SK-N-SH (cell line): ENCODE results near the gene MRPL54.

Experiments
- EZH2phosphoT487 ChIP-seq: fragments of 200-600 bp; sonication (generic); IDR thresholded peaks from 2 replicates; pipeline ENCODE4 v1.6.1; 2017; ENCODE audit warnings: low read depth, mixed run types, mild to moderate bottlenecking, antibody characterized with exemption, moderate library complexity, borderline replicate concordance
- MXI1 ChIP-seq: IDR thresholded peaks from 2 replicates; pipeline ENCODE4 v1.6.1; 2012; ENCODE audit warnings: mild to moderate bottlenecking, low read depth, low read length, improper control_type of control experiment
- NFIC ChIP-seq: IDR thresholded peaks from 2 replicates; pipeline ENCODE4 v1.4.0; 2012; ENCODE audit warnings: borderline replicate concordance
- RAD21 ChIP-seq: IDR thresholded peaks from 2 replicates; pipeline ENCODE4 v1.6.1; 2012; ENCODE audit warnings: mild to moderate bottlenecking, low read length
- RFX5 ChIP-seq: IDR thresholded peaks from 2 replicates; pipeline ENCODE4 v1.6.1; 2012; ENCODE audit warnings: mild to moderate bottlenecking, improper control_type of control experiment, low read length
- SIN3A ChIP-seq: IDR thresholded peaks from 2 replicates; pipeline ENCODE4 v1.6.1; 2012; ENCODE audit warnings: low read depth, mild to moderate bottlenecking, low read length, moderate library complexity, borderline replicate concordance
- SMC3 ChIP-seq: IDR thresholded peaks from 2 replicates; pipeline ENCODE4 v1.6.1; 2012; ENCODE audit warnings: low read depth, low read length, improper control_type of control experiment
- YY1 ChIP-seq: IDR thresholded peaks from 2 replicates; pipeline ENCODE4 v1.4.0; 2012; ENCODE audit warnings: low read depth, mild to moderate bottlenecking
- TF ChIP-seq, protein P1 (sequence below): fragments of 200-600 bp; sonication (generic); IDR thresholded peaks from 2 replicates; pipeline ENCODE4 v1.6.1; 2017; ENCODE audit warnings: antibody characterized with exemption, mild to moderate bottlenecking, moderate library complexity
- TF ChIP-seq, protein P2 (sequence below): fragments of 150-350 bp; IDR thresholded peaks from 2 replicates; pipeline ENCODE4 v1.6.1; 2016; ENCODE audit warnings: mild to moderate bottlenecking, low read depth, low read length

DNA sequence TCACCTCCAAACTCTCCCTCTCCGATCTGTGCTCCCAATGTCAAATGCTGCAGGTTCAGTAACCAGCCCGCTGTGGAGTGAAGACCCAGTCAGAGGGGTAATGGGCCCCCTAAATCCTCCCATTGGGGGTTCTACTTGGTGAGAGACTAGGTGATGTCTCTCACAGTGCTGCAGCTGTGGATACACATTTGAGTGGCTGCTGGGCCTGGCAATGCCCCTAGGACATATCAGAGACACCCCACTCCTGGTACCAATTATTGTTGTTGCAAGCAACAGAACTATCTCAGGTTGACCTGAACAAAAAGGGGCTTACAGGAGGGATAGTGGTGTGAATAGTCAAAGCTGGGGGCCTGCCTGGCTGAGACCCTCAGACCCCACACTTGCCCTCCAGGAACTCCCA is 19.1 kb downstream of the MRPL54 start:
- no peak for TF ChIP-seq RAD21
- TF ChIP-seq, protein P1, sequence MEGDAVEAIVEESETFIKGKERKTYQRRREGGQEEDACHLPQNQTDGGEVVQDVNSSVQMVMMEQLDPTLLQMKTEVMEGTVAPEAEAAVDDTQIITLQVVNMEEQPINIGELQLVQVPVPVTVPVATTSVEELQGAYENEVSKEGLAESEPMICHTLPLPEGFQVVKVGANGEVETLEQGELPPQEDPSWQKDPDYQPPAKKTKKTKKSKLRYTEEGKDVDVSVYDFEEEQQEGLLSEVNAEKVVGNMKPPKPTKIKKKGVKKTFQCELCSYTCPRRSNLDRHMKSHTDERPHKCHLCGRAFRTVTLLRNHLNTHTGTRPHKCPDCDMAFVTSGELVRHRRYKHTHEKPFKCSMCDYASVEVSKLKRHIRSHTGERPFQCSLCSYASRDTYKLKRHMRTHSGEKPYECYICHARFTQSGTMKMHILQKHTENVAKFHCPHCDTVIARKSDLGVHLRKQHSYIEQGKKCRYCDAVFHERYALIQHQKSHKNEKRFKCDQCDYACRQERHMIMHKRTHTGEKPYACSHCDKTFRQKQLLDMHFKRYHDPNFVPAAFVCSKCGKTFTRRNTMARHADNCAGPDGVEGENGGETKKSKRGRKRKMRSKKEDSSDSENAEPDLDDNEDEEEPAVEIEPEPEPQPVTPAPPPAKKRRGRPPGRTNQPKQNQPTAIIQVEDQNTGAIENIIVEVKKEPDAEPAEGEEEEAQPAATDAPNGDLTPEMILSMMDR: no peak
- TF ChIP-seq SIN3A: no peak
- TF ChIP-seq NFIC: no peak
- TF ChIP-seq, protein P2, sequence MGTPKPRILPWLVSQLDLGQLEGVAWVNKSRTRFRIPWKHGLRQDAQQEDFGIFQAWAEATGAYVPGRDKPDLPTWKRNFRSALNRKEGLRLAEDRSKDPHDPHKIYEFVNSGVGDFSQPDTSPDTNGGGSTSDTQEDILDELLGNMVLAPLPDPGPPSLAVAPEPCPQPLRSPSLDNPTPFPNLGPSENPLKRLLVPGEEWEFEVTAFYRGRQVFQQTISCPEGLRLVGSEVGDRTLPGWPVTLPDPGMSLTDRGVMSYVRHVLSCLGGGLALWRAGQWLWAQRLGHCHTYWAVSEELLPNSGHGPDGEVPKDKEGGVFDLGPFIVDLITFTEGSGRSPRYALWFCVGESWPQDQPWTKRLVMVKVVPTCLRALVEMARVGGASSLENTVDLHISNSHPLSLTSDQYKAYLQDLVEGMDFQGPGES: no peak
- no peak for TF ChIP-seq RFX5
- no peak for TF ChIP-seq SMC3
- no peak for TF ChIP-seq EZH2phosphoT487
- no peak for TF ChIP-seq YY1
- TF ChIP-seq MXI1: no peak
